Spleen (tissue), 11 donors: ENCODE results near the gene STRIP2. TPM values are rescaled to one million over a fixed set of nuclear protein-coding genes. Genes with fewer than 3 reads are reported as not detected.

ENCODE experiments used
- DNase-seq: peaks from one replicate; pipeline ENCODE4 v3.0.0-alpha.2; 2020
- H3K27ac ChIP-seq, 8 donors: fragments of 200-600 bp; sonication (generic) in 7 of 8; 1 replicate in 4 of 8; 2 replicates in 4 of 8; pipeline versions ENCODE4 v1.5.0 to v1.8.0; 2016 to 2021; ENCODE audit warnings: inconsistent platforms in 4 of 8, mild to moderate bottlenecking in 4 of 8, moderate library complexity in 1 of 8
- H3K27me3 ChIP-seq, 7 donors: fragments of 200-600 bp; sonication (generic) in 6 of 7; replicated peaks in 1 of 7; 1 replicate in 4 of 7; 2 replicates in 3 of 7; pipeline versions ENCODE4 v1.5.0 to v1.8.0; 2016 to 2021; ENCODE audit warnings: inconsistent platforms in 3 of 7, mild to moderate bottlenecking in 1 of 7
- H3K36me3 ChIP-seq, 6 donors: fragments of 200-600 bp; sonication (generic) in 5 of 6; 1 replicate in 4 of 6; 2 replicates in 2 of 6; pipeline versions ENCODE4 v1.5.0 to v1.8.0; 2016 to 2021; ENCODE audit warnings: inconsistent platforms in 2 of 6
- H3K4me1 ChIP-seq, 6 donors: fragments of 200-600 bp; sonication (generic) in 5 of 6; 1 replicate in 3 of 6; 2 replicates in 3 of 6; pipeline versions ENCODE4 v1.5.0 to v1.8.0; 2016 to 2021; ENCODE audit warnings: inconsistent platforms in 3 of 6
- H3K4me3 ChIP-seq, 8 donors: fragments of 200-600 bp; sonication (generic) in 7 of 8; 1 replicate in 4 of 8; 2 replicates in 4 of 8; pipeline versions ENCODE4 v1.5.0 to v1.8.0; 2016 to 2021; ENCODE audit warnings: inconsistent platforms in 4 of 8, mild to moderate bottlenecking in 4 of 8, moderate library complexity in 2 of 8
- H3K9me3 ChIP-seq, 8 donors: fragments of 200-600 bp; sonication (generic) in 7 of 8; 1 replicate in 4 of 8; 2 replicates in 4 of 8; pipeline versions ENCODE4 v1.5.0 to v1.8.0; 2016 to 2021; ENCODE audit warnings: inconsistent platforms in 4 of 8
- CTCF ChIP-seq, 11 experiments: fragments of 200-600 bp in 7 of 11; fragments of 450-650 bp in 4 of 11; sonication (generic) in 4 of 11; IDR thresholded peaks in 8 of 11; conservative IDR thresholded peaks in 3 of 11; 1 replicate in 7 of 11; 2 replicates in 4 of 11; pipeline versions ENCODE4 v1.4.0 to v1.8.0; 2016 to 2021; ENCODE audit warnings: antibody characterized with exemption in 11 of 11, inconsistent platforms in 4 of 11, mild to moderate bottlenecking in 1 of 11
- POLR2A ChIP-seq, 3 donors: fragments of 450-650 bp; IDR thresholded peaks; one replicate each; pipeline ENCODE4 v1.5.1; 2017; ENCODE audit warnings: antibody characterized with exemption in 3 of 3, mild to moderate bottlenecking in 1 of 3
- POLR2AphosphoS5 ChIP-seq, 3 donors: sonication (generic); formaldehyde crosslinking; IDR thresholded peaks; one replicate each; pipeline ENCODE4 v1.5.1; 2017; ENCODE audit warnings: antibody characterized with exemption in 3 of 3
- WGBS, 5 donors: extraction: QIAGEN DNeasy Blood & Tissue Kit in 3 of 5; methylation state at CpG; one replicate each; pipeline versions ENCODE4 v1.1.5 to v1.1.7; 2013 to 2018; 5-methylcytosine and 5-hydroxymethylcytosine counted together
- intact Hi-C: fragments of 100-400 bp; cut with DNase I; formaldehyde crosslinking; loops from one replicate; pipeline ENCODE4 v1.15.0; 2023; ENCODE audit warnings: low total_unique reads
- polyA plus RNA-seq, 3 donors: library from polyadenylated mRNA; stranded (reverse); fragments of 200-250 nt; gene quantifications; one replicate each; pipeline ENCODE4 v1.2.1, GENCODE V29; 2013
- total RNA-seq, 7 donors: library from RNA; depleted of rRNA in 3 of 7; stranded (reverse); fragments of >200 nt in 3 of 7; fragmentation: NEBNext Ultra II Directional in 4 of 7; extraction: Animal tissue kit (Norgen Biotek cat#: 25700) in 4 of 7; gene quantifications; one replicate each; pipeline versions ENCODE4 v1.1.0 to v1.2.1, GENCODE V29; 2016 to 2021
- donor health status: healthy with polysubstance abuse.
- donor health status: DM: no; HTN: no; CAD: no; lungs with moderate emphysema.
- donor health status: DM: no; HTN: no; CAD: no.
- donor health status: Bipolar disorder and iron deficiency.
- donor health status: healthy.
- donor health status: DM: no; HTN: no; CAD: no.
- donor health status: DM: yes; HTN: yes; CAD: no.

The STRIP2 gene
- total and polyA plus RNA-seq, 10 donors, result 0.60 to 2.2 (median 1.3) TPM

- no peak overlapping the region for H3K27ac ChIP-seq
- intact Hi-C loops, result no loop called here
- TF ChIP-seq POLR2A (IDR thresholded peaks at IDR 0.05) (no peak), POLR2AphosphoS5 (IDR thresholded peaks at IDR 0.05) (no peak), CTCF (IDR thresholded peaks at IDR 0.05 in 8 of 11, conservative IDR thresholded peaks at IDR 0.05 in 3 of 11) (no peak)
- H3K27me3 ChIP-seq, result peaks cover 0 to 5% (median 0%) of the 10 kb centered on the region in 7 donors
- H3K9me3 ChIP-seq, result no peaks in the 10 kb centered on the region
- H3K36me3 ChIP-seq, result peaks cover 0 to 9% (median 0%) of the 10 kb centered on the region in 6 donors
- WGBS, 5 donors, result 86 to 96% (median 93%) methylated on average over 10 of the region's 10 CpGs
- no peak for DNase-seq
- no peak overlapping the region for H3K4me3 ChIP-seq
- no peaks in the 10 kb centered on the region for H3K4me1 ChIP-seq
Observed at GRCh38 chr7:129456421-129456820, 22.2 kb downstream of the STRIP2 start.

GRCh38 chr7:129457101-129457500, 22.9 kb downstream of the STRIP2 start:
- H3K36me3 ChIP-seq, result peaks cover 0 to 9% (median 0%) of the 10 kb centered on the region in 6 donors
- no peak for DNase-seq
- no peak overlapping the region for H3K27ac ChIP-seq
- peaks cover 0 to 5% (median 0%) of the 10 kb centered on the region in 7 donors for H3K27me3 ChIP-seq
- intact Hi-C loops, result no loop called here
- H3K4me3 ChIP-seq, result no peak overlapping the region
- no peaks in the 10 kb centered on the region for H3K9me3 ChIP-seq
- no peaks in the 10 kb centered on the region for H3K4me1 ChIP-seq
- TF ChIP-seq POLR2A (IDR thresholded peaks at IDR 0.05) (no peak), POLR2AphosphoS5 (IDR thresholded peaks at IDR 0.05) (no peak), CTCF (IDR thresholded peaks at IDR 0.05 in 8 of 11, conservative IDR thresholded peaks at IDR 0.05 in 3 of 11) (no peak)
- 84 to 97% (median 92%) methylated on average over 3 of the region's 3 CpGs for WGBS, 5 donors

- H3K36me3 ChIP-seq, result peaks cover 0 to 9% (median 0%) of the 10 kb centered on the region in 6 donors
- DNase-seq, result no peak
- H3K4me1 ChIP-seq, result no peaks in the 10 kb centered on the region
- H3K9me3 ChIP-seq, result no peaks in the 10 kb centered on the region
- TF ChIP-seq POLR2A (IDR thresholded peaks at IDR 0.05), result no peak
- no peak for TF ChIP-seq CTCF (IDR thresholded peaks at IDR 0.05 in 8 of 11, conservative IDR thresholded peaks at IDR 0.05 in 3 of 11)
- no peak for TF ChIP-seq POLR2AphosphoS5 (IDR thresholded peaks at IDR 0.05)
- no peak overlapping the region for H3K27ac ChIP-seq
- peaks cover 0 to 5% (median 0%) of the 10 kb centered on the region in 7 donors for H3K27me3 ChIP-seq
- intact Hi-C loops, result no loop called here
- H3K4me3 ChIP-seq, result no peak overlapping the region
- WGBS, 5 donors, result 90 to 100% (median 97%) methylated on average over 5 of the region's 5 CpGs
Observed at GRCh38 chr7:129458171-129458570, 23.9 kb downstream of the STRIP2 start.

- Histone ChIP-seq H3K9me3 (no peaks in the 10 kb centered on the region), H3K4me3 (no peak overlapping the region), H3K27me3 (peaks cover 0 to 5% (median 0%) of the 10 kb centered on the region in 7 donors), H3K36me3 (peaks cover 0 to 9% (median 0%) of the 10 kb centered on the region in 6 donors), H3K27ac (no peak overlapping the region), H3K4me1 (no peaks in the 10 kb centered on the region)
- 88 to 98% (median 93%) methylated on average over 2 of the region's 2 CpGs for WGBS, 5 donors
- TF ChIP-seq CTCF (IDR thresholded peaks at IDR 0.05 in 8 of 11, conservative IDR thresholded peaks at IDR 0.05 in 3 of 11), result no peak
- TF ChIP-seq POLR2A (IDR thresholded peaks at IDR 0.05), result no peak
- TF ChIP-seq POLR2AphosphoS5 (IDR thresholded peaks at IDR 0.05), result no peak
- no peak for DNase-seq
- intact Hi-C loops, result no loop called here
Observed at GRCh38 chr7:129461809-129462208, 27.6 kb downstream of the STRIP2 start.
